ENCODE data around the gene VSIG10. TPM values are rescaled to one million over a fixed set of nuclear protein-coding genes. Genes with fewer than 3 reads are reported as not detected.

VSIG10 gene
- total RNA-seq, 1 donor from 2014 or later: 2.4 TPM

DNA sequence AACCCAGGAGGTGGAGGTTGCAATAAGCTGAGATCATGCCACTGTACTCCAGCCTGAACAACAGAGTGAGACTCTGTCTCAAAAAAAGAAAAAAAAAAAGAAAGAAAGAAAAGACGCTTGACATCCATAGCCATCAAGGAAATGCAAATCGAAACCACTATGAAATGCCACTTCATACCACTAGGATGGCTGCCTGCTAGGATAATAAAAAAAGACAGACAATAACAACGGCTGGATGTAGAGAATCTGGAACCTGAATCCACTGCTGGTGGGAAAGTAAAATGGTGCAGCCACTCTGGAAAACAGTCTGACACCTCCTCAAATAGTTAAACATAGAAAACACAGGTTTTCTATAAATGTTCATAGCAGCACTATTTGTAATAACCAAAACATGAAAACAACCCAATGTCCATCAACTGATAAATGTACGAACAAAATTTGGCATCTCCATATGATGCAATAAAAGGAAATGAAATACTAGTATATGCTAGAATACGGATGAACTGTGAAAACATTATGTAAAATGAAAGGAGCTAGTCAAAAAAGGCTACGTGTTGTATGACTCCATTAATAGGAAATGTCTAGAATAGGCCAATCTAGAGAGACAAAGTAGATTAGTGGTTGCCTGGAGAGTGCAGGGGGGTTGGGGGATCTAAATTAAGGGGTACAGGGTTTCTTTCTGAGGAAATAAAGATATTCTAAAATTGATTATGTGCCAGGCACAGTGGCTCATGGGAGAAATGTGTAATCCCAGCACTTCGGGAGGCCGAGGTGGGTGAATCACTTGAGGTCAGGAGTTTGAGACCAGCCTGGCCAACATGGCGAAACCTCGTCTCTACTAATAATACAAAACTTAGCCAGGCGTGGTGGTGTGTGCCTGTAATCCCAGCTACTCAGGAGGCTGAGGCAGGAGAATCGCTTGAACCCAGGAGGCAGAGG is 52.6 kb downstream of the VSIG10 start:
- no peak for TF ChIP-seq CTCF (IDR thresholded peaks at IDR 0.05)
- H3K4me1 Mint-ChIP-seq: peaks cover 9% of the 10 kb centered on the region
- intact Hi-C loops (cut with micrococcal nuclease): no loop called here
- H3K4me3 Mint-ChIP-seq: no peak overlapping the region
- H3K9me3 Mint-ChIP-seq: no peaks in the 10 kb centered on the region
- DNase-seq (no peak), ATAC-seq (ENCODE audit: low read depth) (no peak)
- ChIA-PET POLR2A (no interaction called here), CTCF (no interaction called here)
- H3K27ac Mint-ChIP-seq: no peak overlapping the region
- peaks cover 23% of the 10 kb centered on the region for H3K36me3 Mint-ChIP-seq (ENCODE audit: low read depth)
- no peaks in the 10 kb centered on the region for H3K27me3 Mint-ChIP-seq

DNA sequence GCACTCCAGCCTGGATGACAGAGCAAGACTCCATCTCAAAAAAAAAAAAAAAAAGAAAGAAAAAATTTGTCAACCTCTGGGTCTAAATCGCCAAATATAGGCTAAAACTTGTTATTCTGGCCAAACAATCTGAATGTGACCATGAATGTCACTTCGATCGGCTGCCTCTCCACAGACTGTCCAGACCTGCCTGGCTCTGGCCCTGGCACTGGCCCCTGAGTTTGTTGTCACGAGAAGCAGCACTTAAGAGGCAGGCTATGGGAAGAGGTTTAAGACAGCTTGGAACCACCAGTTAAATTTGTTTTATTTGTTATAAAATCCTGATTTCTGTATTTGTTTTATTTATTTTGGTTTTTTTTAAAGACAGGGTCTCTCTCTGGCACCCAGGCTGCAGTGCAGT is 57.4 kb downstream of the VSIG10 start:
- intact Hi-C loops (cut with micrococcal nuclease): no loop called here
- Mint-ChIP-seq H3K27me3 (no peaks in the 10 kb centered on the region), H3K9me3 (no peaks in the 10 kb centered on the region), H3K27ac (no peak overlapping the region), H3K4me1 (no peaks in the 10 kb centered on the region), H3K36me3 (ENCODE audit: low read depth) (peaks cover 52% of the 10 kb centered on the region), H3K4me3 (no peak overlapping the region)
- ChIA-PET CTCF (interaction anchor here (1.5 kb wide), 1 partner anchor 10 kb away, joined by 5 read pairs; no protein-coding TSS in a partner anchor), POLR2A (interaction anchor here (0.5 to 0.7 kb wide), 3 partner anchors 10 to 95 kb away, joined by 3 to 7 read pairs (median 3); no protein-coding TSS in a partner anchor)
- no peak for TF ChIP-seq CTCF (IDR thresholded peaks at IDR 0.05)
- DNase-seq (no peak), ATAC-seq (ENCODE audit: low read depth) (no peak)

GRCh38 chr12:118044577-118044976 is 59.2 kb downstream of the VSIG10 start:
- H3K9me3 Mint-ChIP-seq: no peaks in the 10 kb centered on the region
- ATAC-seq (ENCODE audit: low read depth) (no peak), DNase-seq (no peak)
- no peaks in the 10 kb centered on the region for H3K27me3 Mint-ChIP-seq
- TF ChIP-seq CTCF (IDR thresholded peaks at IDR 0.05): no peak
- CTCF ChIA-PET: no interaction called here
- no peak overlapping the region for H3K4me3 Mint-ChIP-seq
- H3K27ac Mint-ChIP-seq: no peak overlapping the region
- POLR2A ChIA-PET: no interaction called here
- intact Hi-C loops (cut with micrococcal nuclease): no loop called here
- H3K36me3 Mint-ChIP-seq (ENCODE audit: low read depth): peaks cover 53% of the 10 kb centered on the region
- no peaks in the 10 kb centered on the region for H3K4me1 Mint-ChIP-seq

DNA sequence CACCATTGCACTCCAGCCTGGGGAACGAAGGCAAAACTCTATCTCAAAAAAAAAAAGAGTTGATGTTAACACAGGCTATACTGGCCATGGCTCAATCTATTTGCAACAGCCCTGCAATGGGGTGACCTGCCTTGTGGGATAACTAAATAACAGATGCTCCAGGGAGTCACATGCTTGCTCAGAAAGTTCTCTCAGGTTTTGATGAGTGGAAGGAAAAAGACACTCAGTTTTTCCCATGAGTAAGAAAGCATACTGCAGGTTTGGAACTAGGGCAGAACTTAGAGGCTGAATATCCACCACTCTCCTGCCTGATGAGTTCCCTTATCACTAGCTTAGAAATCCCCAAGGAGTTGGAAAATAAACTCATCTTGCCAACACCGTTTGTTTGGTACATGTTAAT is 59.7 kb downstream of the VSIG10 start:
- no peak for ATAC-seq (ENCODE audit: low read depth)
- H3K4me3 Mint-ChIP-seq: no peak overlapping the region
- no peak overlapping the region for H3K27ac Mint-ChIP-seq
- no peaks in the 10 kb centered on the region for H3K27me3 Mint-ChIP-seq
- no peak for DNase-seq
- CTCF ChIA-PET: no interaction called here
- no peaks in the 10 kb centered on the region for H3K9me3 Mint-ChIP-seq
- POLR2A ChIA-PET: no interaction called here
- intact Hi-C loops (cut with micrococcal nuclease): no loop called here
- H3K36me3 Mint-ChIP-seq (ENCODE audit: low read depth): peaks cover 53% of the 10 kb centered on the region
- TF ChIP-seq CTCF (IDR thresholded peaks at IDR 0.05): no peak
- H3K4me1 Mint-ChIP-seq: no peaks in the 10 kb centered on the region

DNA sequence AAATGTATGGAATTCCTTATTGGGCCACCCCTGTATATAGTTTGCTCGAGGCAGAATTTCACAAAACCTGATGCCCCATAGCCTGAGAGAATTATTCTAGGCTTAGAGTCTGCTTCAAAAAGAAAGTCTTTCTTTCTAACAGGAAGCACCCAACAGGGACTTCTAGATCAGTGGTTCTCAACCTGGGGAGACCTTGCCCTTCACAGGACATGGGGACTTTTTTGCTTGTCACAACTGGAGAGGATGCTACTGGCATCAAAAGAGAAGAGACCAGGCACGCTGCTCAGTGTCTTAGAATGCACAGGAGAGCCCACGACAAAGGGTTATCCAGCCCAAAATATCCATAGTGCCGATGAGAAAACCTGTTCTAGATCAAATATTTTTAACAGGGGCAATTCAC is 61.7 kb downstream of the VSIG10 start:
- TF ChIP-seq CTCF (IDR thresholded peaks at IDR 0.05): no peak
- ATAC-seq (ENCODE audit: low read depth) (no peak), DNase-seq (no peak)
- no peaks in the 10 kb centered on the region for H3K9me3 Mint-ChIP-seq
- peaks cover 65% of the 10 kb centered on the region for H3K36me3 Mint-ChIP-seq (ENCODE audit: low read depth)
- no peak overlapping the region for H3K27ac Mint-ChIP-seq
- no peaks in the 10 kb centered on the region for H3K4me1 Mint-ChIP-seq
- ChIA-PET CTCF (no interaction called here), POLR2A (no interaction called here)
- intact Hi-C loops (cut with micrococcal nuclease): no loop called here
- H3K4me3 Mint-ChIP-seq: no peak overlapping the region
- H3K27me3 Mint-ChIP-seq: no peaks in the 10 kb centered on the region

Measured in activated B cell treated with CpG ODN at 0.5 μM for 24 hours (primary cell).